ENCODE results near the gene ANKUB1.

Gene ANKUB1

GRCh38 chr3:149753717-149754116 lies 38.6 kb downstream of the ANKUB1 start:
- DNase-seq, result no peak

GRCh38 chr3:149752788-149753136 lies 39.6 kb downstream of the ANKUB1 start:
- no peak for DNase-seq

- DNase-seq, result peak; percentile 82
Measured at GRCh38 chr3:149752051-149752787, 40.1 kb downstream of the ANKUB1 start, which contains the start of gene COMMD2. COMMD2 (minus strand) TSS chr3:149752489; CDS start chr3:149752444, 45 bp downstream.

- no peak for DNase-seq
Measured at GRCh38 chr3:149751551-149751950, 40.8 kb downstream of the ANKUB1 start.

- DNase-seq, result no peak
Measured at GRCh38 chr3:149744606-149745005, 47.7 kb downstream of the ANKUB1 start.

- DNase-seq, result no peak
Measured at GRCh38 chr3:149744151-149744550, 48.2 kb downstream of the ANKUB1 start.

- no peak for DNase-seq
Measured at GRCh38 chr3:149739396-149739795, 53.0 kb downstream of the ANKUB1 start.

- DNase-seq, result no peak
Measured at GRCh38 chr3:149738876-149739275, 53.5 kb downstream of the ANKUB1 start.

GRCh38 chr3:149736953-149737205 lies 55.5 kb downstream of the ANKUB1 start:
- no peak for DNase-seq

- no peak for DNase-seq
Measured at GRCh38 chr3:149736175-149736952, 56.0 kb downstream of the ANKUB1 start.

GRCh38 chr3:149732234-149732633 lies 60.1 kb downstream of the ANKUB1 start:
- DNase-seq, result no peak

GRCh38 chr3:149727656-149728055 lies 64.7 kb downstream of the ANKUB1 start:
- DNase-seq, result no peak

- no peak for DNase-seq
Measured at GRCh38 chr3:149726716-149727407, 65.5 kb downstream of the ANKUB1 start.

- no peak for DNase-seq
Measured at GRCh38 chr3:149723781-149724180, 68.6 kb downstream of the ANKUB1 start.

GRCh38 chr3:149720918-149721317 lies 71.4 kb downstream of the ANKUB1 start:
- no peak for DNase-seq

- DNase-seq, result peak; percentile 31
Measured at GRCh38 chr3:149717391-149718056, 74.8 kb downstream of the ANKUB1 start.

GRCh38 chr3:149716984-149717383 lies 75.4 kb downstream of the ANKUB1 start:
- DNase-seq, result no peak

GRCh38 chr3:149715247-149715646 lies 77.1 kb downstream of the ANKUB1 start:
- no peak for DNase-seq

GRCh38 chr3:149713730-149714654 lies 78.4 kb downstream of the ANKUB1 start:
- DNase-seq, result no peak

All from stimulated activated CD8-positive, alpha-beta memory T cell treated with anti-CD3 and anti-CD28 coated beads, Interleukin-4, amount 100 ng/mL, for 48 hours (primary cell).